ENCODE data around the gene ARHGDIG. TPM values are rescaled to one million over a fixed set of nuclear protein-coding genes. Genes with fewer than 3 reads are reported as not detected.
A peak's percentile ranks its signal among the peaks of the same experiment; 100 is the strongest.

ARHGDIG gene
- total and polyA plus RNA-seq, 9 of the 15 experiments (the other 6 are each of a cell fraction or from before 2014, with no cell fraction given), result 0.36 to 2.5 (median 0.64) TPM; not detected in 2

GRCh38 chr16:247027-247426 is 33.4 kb upstream of the ARHGDIG start (continued):
- TF ChIP-seq JUND (IDR thresholded peaks at IDR 0.05; ENCODE audit: borderline replicate concordance, low read depth, low read length) (no peak), JUND (tag; IDR thresholded peaks at IDR 0.05; ENCODE audit: borderline replicate concordance, low read depth, low read length) (no peak), NCOR1 (IDR thresholded peaks at IDR 0.05) (no peak)

DNA sequence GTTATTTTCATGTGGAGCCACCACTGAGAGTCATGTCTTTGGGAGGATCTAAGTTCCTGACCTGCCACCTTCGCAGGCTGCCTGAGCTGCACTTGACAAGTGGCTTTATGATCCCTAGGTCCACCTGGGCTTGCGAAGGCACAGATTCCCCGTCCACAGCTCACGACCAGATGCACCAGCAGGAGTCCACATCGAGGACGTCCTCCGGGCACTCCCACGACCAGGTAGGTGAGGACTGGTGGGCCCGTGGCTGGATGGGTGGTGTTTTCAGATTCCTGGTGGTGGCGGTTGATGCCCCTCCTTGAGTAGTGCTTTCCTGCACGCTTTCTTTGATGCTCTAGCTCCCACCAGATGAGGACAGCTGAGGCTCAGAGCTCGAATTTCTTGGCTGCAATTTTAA is 31.0 kb upstream of the ARHGDIG start:
- TF ChIP-seq, protein P1, sequence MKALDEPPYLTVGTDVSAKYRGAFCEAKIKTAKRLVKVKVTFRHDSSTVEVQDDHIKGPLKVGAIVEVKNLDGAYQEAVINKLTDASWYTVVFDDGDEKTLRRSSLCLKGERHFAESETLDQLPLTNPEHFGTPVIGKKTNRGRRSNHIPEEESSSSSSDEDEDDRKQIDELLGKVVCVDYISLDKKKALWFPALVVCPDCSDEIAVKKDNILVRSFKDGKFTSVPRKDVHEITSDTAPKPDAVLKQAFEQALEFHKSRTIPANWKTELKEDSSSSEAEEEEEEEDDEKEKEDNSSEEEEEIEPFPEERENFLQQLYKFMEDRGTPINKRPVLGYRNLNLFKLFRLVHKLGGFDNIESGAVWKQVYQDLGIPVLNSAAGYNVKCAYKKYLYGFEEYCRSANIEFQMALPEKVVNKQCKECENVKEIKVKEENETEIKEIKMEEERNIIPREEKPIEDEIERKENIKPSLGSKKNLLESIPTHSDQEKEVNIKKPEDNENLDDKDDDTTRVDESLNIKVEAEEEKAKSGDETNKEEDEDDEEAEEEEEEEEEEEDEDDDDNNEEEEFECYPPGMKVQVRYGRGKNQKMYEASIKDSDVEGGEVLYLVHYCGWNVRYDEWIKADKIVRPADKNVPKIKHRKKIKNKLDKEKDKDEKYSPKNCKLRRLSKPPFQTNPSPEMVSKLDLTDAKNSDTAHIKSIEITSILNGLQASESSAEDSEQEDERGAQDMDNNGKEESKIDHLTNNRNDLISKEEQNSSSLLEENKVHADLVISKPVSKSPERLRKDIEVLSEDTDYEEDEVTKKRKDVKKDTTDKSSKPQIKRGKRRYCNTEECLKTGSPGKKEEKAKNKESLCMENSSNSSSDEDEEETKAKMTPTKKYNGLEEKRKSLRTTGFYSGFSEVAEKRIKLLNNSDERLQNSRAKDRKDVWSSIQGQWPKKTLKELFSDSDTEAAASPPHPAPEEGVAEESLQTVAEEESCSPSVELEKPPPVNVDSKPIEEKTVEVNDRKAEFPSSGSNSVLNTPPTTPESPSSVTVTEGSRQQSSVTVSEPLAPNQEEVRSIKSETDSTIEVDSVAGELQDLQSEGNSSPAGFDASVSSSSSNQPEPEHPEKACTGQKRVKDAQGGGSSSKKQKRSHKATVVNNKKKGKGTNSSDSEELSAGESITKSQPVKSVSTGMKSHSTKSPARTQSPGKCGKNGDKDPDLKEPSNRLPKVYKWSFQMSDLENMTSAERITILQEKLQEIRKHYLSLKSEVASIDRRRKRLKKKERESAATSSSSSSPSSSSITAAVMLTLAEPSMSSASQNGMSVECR (CRISPR knock-in tag; IDR thresholded peaks at IDR 0.05), result no peak
- TF ChIP-seq TBL1XR1 (IDR thresholded peaks at IDR 0.05; ENCODE audit: low read length in 2 of 2) (no peak), POLR2G (IDR thresholded peaks at IDR 0.05; ENCODE audit: low read depth, low read length) (no peak), STAT5B (CRISPR knock-in tag; IDR thresholded peaks at IDR 0.05) (no peak), TCF15 (CRISPR knock-in tag; IDR thresholded peaks at IDR 0.05) (no peak), MAFG (tag; conservative IDR thresholded peaks at IDR 0.05) (no peak), CEBPB (tag; IDR thresholded peaks at IDR 0.05) (peak; percentile 47; the same call in 1 of the 2 replicates), ZBTB7A (IDR thresholded peaks at IDR 0.05; ENCODE audit: borderline replicate concordance, control insufficient read depth, low read depth, low read length) (no peak)
- in situ Hi-C loops (cut with MboI), result no loop called here
- BruUV-seq (replicated peaks), result no TSS peak

More for the DNA sequence above, 31.0 kb upstream of the ARHGDIG start:
- no peak for FAIRE-seq
- Histone ChIP-seq H3K9me1 (ENCODE audit: control insufficient read depth, insufficient read depth, low read length) (no peaks in the 10 kb centered on the region), H3K27me3 (ENCODE audit: control insufficient read depth in 2 of 2, insufficient read depth in 2 of 2, low read length in 2 of 2) (no peaks in the 10 kb centered on the region), H3K79me2 (ENCODE audit: control insufficient read depth, insufficient read depth, low read length) (peaks cover 5% of the 10 kb centered on the region; the same call in 1 of the 3 replicates), H3K27ac (ENCODE audit: extremely low read depth, low read depth, low read length) (no peak overlapping the region), H3K4me1 (replicated peaks in 1 of 2; ENCODE audit: control insufficient read depth in 2 of 2, insufficient read depth in 2 of 2, low read length in 2 of 2) (peaks cover 13 to 41% of the 10 kb centered on the region in 2 experiments), H3K4me2 (ENCODE audit: insufficient read depth, low read length) (no peak overlapping the region), H4K20me1 (replicated peaks; ENCODE audit: control insufficient read depth, insufficient read depth, low read length) (no peaks in the 10 kb centered on the region), H3K36me3 (ENCODE audit: control insufficient read depth, insufficient read depth, low read length) (peaks cover 8% of the 10 kb centered on the region; the same call in 1 of the 3 replicates), H3K4me3 (no peak overlapping the region), H2AFZ (ENCODE audit: low read depth, low read length) (no peak overlapping the region), H3K9me3 (replicated peaks; ENCODE audit: control insufficient read depth, insufficient read depth, low read depth, low read length) (no peaks in the 10 kb centered on the region), H3K9ac (ENCODE audit: insufficient read depth in 1 of 2, low read depth in 2 of 2, low read length in 2 of 2) (0 out of 4 replicates have a peak overlapping the region, but pooled peaks of 1 of the 2 experiments have one; percentile 5)
- intact Hi-C loops (cut with micrococcal nuclease), result no loop called here
- ChIA-PET POLR2A (interaction anchor here (0.7 to 1.7 kb wide), 2 partner anchors 9 to 157 kb away, joined by 3 to 5 read pairs; no protein-coding TSS in a partner anchor), CTCF (ENCODE audit: low intra/inter-chr PET ratio) (no interaction called here)
- DNase-seq (ENCODE audit: extremely low read depth in 1 of 4, low spot score in 3 of 4), result no peak
- 77% methylated on average over 12 of the region's 12 CpGs for WGBS (ENCODE audit: insufficient coverage, low coverage, missing lambda C conversion rate)
- ATAC-seq, result no peak
